Measurements from ENCODE around the gene TRMT11.
"Not testable (repeated sequence)": the region's sequence is repeated elsewhere in the genome, so short reads cannot be mapped to it uniquely, and the experiment has no call there.

Gene TRMT11

DNA sequence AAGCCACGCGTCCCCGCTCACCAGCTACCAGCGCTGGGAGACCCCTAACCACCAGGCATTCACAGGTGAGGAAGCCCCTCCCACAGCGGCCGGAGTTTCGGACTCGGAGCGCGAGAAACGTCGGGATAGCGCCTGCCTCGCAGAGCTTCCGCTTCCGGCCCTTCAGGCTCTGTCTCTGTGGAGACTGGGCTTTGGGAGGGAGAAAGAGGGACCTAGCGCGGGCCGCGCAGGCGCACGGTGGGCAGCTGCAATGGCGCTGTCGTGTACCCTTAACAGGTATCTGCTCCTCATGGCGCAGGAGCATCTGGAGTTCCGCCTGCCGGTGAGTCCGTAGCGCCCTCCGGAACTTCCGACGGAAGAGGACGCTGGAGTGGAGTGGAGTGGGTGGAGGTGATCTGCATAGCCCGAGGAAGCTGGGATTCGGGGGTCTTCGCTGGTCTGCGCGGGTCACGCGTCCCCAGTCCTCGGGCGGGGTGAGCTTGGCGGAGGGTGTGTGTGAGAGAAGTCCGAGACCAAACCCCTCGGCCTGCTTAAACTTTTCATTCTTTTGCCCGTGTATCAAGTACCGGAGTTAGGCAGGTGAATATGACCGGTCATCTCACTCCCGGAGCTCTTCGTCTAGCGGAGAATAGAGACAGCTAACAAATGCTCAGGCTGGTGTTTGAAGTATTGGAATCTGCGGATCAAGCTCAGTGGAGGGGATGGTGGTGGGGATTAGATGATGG, at the start of gene TRMT11:
Gene TRMT11 (plus strand): TSS at position 240 of the 725 bp plus-strand sequence. CDS start 11 bp downstream, at position 251.
- peak; percentile 87 for DNase-seq

DNA sequence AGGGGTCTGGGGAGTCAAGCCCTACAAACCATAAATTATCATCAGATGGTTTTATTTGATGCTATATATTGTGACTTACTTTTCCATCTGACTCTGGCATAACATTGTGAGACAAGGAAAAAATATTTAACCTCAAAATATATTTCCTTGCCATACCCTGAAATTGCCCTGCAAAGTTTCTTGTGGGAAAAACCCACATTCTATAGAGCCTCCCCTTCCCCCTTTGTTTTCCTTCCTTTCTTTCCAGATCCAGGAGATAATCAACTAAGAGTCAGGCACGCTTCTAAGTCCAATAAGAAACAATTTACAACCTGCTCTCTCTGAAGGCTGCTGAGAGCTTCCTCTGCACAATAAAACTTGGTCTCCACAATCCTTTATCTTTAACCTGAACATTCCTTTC, 47.3 kb upstream of the TRMT11 start:
- DNase-seq, result no peak

DNA sequence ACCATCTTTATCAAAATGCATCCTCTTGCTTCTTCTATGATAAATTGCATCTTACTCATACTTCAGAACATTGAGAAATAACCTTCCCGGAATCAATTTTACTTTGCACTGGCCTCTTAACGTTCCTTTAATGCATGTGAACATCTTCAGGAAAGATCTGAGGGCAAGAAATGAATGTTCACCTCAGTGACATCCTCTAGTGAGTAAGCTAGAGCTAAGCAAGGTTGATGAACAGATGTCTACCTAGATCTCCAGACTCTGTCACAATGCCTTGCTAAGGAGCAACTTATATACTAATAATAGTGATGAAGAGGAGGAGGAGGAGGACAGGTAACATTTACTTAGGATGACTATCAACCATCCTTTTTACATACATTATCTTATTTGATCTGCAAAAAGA, 46.5 kb upstream of the TRMT11 start:
- no peak for DNase-seq

DNA sequence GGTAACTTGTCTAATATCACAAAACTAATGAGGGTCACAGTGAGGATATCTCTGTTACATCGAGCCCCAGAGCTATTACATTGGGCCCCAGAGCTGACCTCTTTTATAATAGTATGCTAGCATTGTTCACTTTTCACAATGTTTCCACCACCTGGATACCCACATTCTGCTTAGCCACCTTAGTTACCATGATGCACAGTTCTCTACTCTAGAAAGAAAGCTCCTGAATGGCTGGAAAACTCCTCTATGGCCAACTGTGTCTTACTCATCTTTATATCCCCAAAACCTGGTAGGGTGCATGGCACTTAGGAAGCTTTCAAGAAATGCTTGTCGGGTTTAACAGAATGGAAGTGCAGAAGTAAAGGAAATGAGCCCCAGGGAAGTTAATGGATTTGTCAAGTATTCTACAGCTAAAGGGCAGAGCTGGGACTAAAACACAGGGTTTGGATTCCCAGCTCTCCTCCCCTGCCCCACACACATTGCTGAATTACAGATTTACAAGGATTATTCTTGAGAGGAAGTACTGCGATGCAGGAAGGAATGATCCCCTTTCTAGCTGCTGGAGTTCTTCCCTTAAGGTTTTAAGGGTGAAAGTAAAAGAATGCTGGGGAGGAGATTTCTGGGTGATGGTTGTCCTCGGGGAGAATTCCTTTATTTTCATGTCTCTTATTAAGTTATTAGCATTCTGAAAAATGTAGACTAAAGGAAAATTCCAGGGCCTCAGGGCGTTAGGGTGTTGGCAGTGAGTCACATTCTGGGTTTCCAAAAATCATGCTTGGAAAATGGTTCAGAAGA, 45.9 kb upstream of the TRMT11 start:
- DNase-seq, result no peak

DNA sequence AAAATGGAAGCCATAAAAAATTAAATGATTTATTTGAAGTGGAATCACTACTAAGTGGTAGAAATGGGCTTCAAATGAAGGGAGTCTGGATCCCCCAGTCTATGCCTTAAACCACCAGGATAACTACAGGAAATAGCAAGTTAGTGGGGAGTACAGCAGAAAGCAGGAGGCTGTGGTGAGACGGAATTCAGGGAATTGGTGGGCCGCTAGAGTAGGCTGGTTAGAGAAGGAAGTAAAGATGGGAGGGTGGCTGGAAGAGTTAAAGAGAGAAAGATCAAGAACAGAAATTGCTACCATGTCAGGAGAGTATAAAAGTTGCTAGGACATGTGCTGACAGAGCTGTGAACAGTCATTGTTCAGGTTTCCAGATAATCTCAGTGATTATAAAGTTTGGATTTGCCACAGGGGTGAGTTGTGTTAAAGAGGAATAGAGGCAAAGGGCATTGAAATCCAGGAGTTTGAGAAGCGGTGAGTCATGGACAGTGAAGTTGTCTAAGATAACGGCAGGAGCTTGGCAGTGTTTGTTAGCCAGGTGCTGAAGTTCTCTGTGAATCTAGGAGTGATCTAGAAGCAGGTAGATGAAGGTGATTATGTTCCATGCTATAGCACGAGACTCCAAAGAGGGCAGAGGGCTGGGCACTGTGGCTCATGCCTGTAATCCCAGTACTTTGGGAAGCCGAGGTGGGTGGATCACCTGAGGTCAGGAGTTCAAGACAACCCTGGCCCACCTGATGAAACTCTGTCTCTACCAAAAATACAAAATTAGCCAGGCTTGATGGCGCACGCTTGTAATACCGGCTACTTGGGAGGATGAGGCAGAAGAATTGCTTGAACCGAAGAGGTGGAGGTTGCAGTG, 43.4 kb upstream of the TRMT11 start:
- no peak for DNase-seq

DNA sequence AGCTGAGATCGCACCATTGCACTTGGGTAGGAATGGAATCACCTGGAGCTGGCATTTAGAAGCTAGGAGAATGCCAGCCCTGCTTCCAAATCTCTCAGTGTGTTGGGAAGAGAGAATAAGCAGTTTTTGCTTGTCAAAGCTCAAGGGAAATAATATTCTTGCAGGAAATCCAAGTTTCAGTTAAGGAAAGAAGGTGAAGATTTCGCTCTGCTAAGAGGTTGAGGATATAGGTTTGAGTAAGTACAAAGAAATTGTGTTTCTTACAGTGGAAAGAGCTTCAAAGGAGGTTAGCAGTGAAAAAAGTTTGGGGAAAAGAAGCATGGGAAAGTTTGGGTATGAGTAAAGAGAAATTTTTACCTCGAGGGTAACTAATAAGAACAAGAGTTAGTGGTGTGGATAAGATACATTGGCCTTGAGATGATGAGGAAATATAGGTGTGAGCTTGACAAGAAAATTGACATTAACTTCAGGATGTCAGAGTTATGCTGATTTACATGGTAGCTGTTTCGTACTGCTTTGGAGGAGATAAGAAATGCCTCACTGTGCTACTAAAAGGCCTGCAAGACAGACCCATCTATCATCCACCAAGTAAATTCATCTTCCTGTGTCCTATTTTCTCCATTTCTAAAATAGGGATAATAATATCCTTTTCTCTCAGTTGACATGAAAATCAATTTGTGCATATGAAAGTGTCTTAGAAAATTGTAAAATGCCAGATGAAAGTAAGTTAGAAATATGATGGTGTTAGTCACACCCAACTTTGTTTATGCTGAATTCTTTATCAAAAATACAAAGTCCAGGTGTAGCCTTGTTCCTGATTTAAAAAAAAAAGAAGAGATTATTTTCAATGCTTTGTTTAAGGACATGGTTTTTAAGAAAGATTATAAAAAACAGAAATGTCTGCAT, 42.6 kb upstream of the TRMT11 start:
- no peak for DNase-seq

DNA sequence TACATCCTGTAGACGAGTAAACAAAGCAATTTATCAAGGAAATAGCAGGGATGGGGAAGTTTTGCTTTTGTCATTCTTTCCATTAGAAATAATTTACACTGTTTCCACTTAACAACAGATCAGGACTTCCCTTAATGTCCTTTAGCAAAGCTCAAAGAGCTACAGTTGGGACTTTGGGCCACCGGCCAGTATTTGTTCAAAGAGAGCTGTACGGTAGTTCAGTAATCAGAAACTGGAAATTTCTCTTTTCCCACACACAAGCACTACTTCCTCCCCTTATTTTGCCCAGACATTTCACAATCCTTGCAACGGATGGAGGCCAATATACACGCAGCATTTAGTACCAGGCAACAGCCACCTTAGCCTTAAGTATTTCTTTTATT, 41.9 kb upstream of the TRMT11 start:
- no peak for DNase-seq

DNA sequence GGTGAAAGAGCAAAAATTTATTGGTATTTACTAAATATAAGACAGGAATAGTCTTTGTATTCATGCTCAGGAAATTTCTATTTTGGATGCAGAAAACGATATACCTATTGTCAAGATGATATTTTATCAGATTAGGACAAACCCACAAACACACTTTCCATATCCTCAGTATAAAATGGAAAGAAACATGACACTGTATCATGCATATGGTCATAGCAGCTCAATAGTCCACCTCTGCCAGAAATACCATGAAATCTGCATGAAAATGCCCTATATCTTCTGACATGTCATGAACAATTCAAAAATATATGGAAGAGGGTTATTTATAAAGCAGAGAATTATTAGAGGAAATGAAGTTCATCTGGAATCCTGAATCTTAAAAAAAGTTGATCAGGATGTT, 41.4 kb upstream of the TRMT11 start:
- DNase-seq, result no peak

DNA sequence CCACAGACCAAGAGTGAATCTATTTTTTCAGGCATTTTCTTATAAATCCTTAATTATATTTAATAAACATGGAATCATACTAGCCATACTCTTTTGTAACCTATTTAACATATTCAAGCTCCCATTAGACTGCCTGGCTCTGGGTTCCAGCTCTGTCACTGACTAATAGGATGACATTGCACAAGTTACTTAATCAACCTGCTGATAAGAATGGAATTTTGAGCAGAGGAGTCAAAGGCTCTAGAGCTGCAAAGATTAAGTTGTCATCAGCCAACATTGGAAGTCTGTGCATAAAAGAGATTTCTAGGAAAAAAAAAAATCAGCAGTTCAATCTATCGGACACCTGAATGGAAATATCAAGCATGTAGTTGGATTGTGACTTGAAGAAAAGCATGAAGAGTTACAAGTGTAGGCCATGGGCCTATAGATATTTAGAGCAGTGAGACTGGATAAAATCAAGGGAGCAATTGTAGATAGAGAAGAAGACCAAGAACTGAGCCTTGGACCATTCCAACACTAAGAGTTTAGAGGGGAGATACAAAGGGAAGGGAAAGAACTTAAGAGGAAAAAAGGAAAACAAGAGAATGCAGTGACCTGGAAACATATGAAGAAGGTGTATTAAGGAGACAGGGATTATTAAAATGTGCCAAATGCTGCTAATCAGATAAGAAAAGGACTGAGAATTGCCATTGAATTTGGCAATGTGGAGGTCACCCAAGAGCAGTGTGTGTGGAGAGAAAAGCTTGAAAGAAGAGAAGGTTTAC, 40.8 kb upstream of the TRMT11 start:
- no peak for DNase-seq

DNA sequence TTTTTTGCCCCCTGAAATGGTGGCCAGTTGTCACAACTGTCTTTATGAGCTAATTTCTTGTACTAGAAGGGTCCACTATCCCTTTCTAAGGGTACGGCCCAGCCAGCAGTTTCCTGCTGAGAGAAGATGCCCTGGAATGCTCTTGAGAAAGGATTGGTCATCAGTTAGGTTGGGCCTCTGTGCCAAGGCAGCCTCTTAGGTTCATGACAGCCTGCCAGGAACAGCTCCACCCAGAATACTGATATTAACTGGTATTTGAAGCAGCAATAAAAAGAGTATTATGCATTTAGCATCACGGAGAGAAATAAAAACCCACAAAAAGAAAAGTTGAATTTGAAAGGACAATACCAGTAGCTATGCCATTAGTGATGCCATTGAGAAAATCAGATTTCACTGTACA, 38.7 kb upstream of the TRMT11 start:
- no peak for DNase-seq

DNA sequence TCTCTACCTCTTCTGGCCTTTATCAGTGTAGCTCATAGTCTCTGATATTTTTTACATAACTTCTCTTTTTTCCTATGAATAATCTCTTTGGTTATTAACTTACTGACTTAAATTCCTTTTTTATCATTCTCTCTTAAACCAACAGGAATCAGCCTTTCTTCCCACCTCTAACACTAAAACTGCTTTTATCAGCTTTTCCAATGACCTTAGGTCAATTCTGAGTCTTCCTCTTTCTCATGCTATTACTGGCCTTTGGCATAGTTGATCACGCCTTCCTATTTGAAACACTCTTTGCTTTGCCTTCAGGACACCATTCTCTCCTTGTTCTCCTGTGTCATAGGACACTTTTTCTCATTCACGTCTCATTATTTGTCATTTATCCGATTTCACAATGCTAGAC, 37.9 kb upstream of the TRMT11 start:
- no peak for DNase-seq

DNA sequence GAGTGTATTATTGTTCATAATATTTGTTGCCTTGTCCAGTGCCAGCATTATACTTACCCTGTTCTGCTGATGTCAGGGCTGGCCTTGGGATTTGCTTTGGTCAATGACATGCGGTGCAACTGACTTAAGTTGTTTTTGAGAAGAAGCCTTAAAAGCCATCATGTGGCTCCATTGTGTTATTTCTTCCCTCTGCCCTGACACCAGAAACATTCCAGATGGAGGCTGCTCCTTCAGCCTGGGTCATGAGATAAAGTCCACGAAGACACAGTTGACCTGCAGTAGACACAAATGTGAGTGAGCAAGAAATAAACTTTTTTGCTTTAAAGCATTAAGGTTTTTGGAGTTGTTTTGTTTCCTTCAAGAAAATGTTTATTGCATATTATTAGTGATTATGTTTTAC, 37.3 kb upstream of the TRMT11 start:
- DNase-seq, result no peak

DNA sequence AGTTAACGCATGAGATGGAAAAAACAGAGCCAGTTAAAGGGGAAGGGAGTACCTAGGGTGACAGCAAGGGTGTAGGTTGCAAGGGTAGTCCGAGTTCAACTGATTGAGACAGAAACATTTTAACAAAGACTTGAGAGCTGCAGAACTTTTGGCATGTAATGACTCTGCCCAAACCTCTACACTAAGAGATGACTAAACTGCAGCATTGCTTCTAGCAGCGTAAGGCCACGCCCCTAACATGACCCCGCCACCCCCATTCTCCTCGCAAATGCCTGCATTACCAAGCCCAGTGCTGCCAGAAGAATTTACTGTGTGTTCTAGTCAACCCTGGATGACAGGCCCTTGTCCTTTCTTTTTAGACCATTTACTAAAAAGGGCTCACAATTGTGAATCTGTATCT, 36.0 kb upstream of the TRMT11 start:
- DNase-seq, result peak; percentile 32

DNA sequence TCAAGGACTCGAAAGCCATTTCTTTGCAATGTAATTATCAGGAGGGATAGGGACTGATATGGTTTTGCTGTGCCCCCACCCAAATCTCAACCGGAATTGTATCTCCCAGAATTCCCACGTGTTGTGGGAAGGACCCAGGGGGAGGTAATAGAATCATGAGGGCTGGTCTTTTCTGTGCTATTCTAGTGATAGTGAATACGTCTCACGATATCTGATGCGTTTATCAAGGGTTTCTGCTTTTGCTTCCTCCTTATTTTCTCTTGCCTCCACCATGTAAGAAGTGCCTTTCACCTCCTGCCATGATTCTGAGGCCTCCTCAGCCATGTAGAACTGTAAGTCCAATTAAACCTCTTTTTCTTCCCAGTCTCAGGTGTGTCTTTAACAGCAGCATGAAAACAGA, 35.6 kb upstream of the TRMT11 start:
- DNase-seq, result not testable (repeated sequence)

DNA sequence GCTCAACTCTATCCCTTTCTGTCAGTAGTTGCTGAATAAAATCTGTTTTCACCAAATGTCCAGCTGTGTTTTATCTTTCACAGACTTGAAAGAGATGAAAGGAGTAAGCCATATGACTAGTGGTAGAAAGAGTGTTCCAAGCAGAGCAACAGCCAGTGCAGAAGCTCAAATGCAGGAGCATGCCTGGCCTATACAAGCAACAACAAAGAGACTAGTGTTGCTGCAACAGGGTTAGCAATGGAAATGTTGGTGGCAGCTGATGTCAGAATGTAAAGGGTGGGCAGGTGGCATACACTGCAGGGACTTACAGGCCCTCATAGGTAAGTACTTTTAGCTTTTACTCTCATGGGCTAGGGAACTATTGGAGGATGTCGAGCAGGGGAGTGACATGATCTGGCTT, 35.0 kb upstream of the TRMT11 start:
- DNase-seq, result no peak

DNA sequence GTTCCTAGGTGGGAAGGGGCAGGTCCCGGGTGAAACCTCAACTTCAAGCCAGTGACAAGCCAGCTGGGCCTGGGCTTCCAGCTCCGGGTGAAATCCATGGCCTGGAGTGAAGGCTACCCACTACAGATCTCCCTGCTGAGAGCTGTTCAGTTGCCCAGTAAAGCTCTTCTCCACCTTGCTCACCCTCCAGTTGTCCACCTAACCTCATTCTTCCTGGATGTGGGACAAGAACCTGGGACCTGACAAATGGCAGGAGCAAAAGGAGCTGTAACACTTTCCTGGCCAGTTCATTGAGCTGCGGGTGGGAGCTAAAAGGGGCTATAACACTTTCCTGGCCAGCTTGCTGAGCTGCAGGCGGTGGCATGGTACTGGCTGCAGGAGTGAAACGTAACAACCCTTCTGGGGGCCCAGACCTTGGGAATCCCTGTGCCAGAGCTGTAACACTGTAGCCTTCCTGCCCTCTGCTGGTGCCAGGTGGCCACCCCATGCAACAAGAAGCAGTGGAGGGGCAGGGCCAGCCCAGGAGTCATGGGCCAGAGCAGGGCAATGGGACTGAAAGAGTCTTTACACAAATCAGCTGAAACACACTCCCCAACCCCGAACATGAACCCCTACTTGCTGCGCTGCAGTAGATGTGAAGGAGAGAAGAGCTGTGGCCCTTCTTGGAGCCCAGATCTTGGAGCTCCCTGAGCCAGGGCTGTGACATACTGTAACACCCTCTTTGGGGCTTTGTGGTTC, 33.4 kb upstream of the TRMT11 start:
- peak; percentile 19 for DNase-seq

DNA sequence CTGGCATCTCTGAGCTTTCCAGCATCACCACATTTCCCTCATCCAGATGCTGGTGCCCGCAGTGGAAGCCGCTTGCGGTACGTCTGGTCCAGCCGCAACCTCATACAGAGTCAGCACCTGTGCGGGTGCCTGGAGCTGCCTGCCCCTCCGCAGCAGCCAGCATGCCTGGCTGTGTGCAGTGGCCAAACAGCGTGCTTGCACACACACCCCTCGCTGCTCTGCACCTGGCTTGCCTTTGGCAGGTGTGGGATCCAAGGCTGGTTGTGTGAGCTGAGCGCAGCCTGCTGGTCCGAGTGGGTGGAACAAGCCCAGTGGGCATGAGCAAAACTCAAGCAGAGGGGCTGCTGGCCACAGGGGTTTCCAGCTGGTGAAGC, 32.9 kb upstream of the TRMT11 start:
- DNase-seq, result no peak

DNA sequence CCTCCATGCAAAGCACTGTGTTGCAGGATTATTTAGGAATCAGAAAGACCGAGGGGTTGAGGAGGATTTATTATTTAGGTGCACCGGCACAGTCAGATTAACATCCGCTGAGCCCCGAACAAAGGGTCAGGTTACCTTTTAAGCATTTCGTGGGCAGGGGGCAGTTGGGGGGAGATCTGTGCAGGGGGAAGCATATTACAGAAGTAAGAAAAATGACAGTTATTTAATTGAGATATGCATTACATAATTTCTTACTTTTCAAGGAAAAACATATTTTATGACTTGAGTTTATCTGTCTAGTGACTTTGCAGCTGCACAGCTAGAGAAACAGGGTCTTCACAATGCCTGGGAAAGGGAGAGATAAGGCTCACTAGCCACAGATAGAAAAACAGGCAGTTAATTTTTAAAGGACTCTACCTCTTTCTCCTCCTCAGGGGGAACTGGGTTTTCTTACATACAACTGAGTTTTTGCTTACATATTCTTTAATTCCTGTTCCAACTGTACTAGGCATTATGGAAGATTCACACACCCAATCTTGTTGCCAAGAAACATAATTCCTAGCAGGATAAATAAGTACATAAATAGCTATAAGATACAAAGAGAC, 31.5 kb upstream of the TRMT11 start:
- DNase-seq, result no peak

DNA sequence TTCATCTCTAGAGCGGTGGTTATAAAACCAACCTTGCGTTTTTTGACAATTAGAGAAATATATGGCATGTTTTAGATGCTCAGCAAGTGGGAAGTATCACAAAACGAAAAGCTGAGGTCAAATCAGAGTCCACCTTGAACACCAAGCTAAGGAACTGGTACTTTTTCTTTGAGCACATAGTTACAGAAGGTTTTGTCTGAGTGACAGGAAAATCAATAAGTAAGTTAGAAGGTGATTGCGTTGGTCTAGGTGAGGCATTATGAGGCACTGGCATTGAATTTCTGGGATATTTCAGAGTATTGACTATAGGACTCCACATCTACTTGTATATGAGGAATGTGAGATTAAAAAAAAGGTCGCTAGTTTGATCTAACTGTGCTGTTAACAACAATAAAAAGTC, 30.4 kb upstream of the TRMT11 start:
- no peak for DNase-seq
